DOHH2 (cell line): ENCODE results near the gene PCNX2.

ENCODE experiments used
- H3F3A ChIP-seq: fragments of 200-600 bp; sonication (generic), shearing (Covaris generic); 2 replicates; pipeline ENCODE4 v1.6.0; 2016; ENCODE audit warnings: antibody characterized with exemption, mild to moderate bottlenecking; ENCODE audit not compliant: control insufficient read depth, insufficient read depth
- H3K27ac ChIP-seq: fragments of 200-600 bp; sonication (generic); 2 replicates; pipeline ENCODE4 v1.5.1; 2014; ENCODE audit warnings: low read depth, mild to moderate bottlenecking, low read length, moderate library complexity
- H3K27me3 ChIP-seq: fragments of 200-600 bp; sonication (generic); 2 replicates; pipeline ENCODE4 v1.6.1; 2014; ENCODE audit warnings: mild to moderate bottlenecking, low read length, mixed read lengths; ENCODE audit not compliant: control insufficient read depth
- H3K36me3 ChIP-seq: fragments of 200-600 bp; sonication (generic); 2 replicates; pipeline ENCODE4 v1.6.1; 2014; ENCODE audit warnings: mild to moderate bottlenecking, low read length, moderate library complexity, mixed read lengths; ENCODE audit not compliant: control insufficient read depth
- H3K4me1 ChIP-seq: fragments of 200-600 bp; sonication (generic); 2 replicates; pipeline ENCODE4 v1.6.1; 2014; ENCODE audit warnings: mild to moderate bottlenecking, low read length, mixed read lengths; ENCODE audit not compliant: control insufficient read depth
- H3K4me2 ChIP-seq: fragments of 200-600 bp; sonication (generic); 2 replicates; pipeline ENCODE4 v1.6.0; 2014; ENCODE audit warnings: mild to moderate bottlenecking, low read length, moderate library complexity
- H3K4me3 ChIP-seq: fragments of 200-600 bp; sonication (generic); 2 replicates; pipeline ENCODE4 v1.5.1; 2014; ENCODE audit warnings: mild to moderate bottlenecking, low read length, mixed read lengths
- H3K79me2 ChIP-seq: fragments of 200-600 bp; sonication (generic); 2 replicates; pipeline ENCODE4 v1.6.1; 2014; ENCODE audit warnings: mild to moderate bottlenecking, low read length, mixed read lengths; ENCODE audit not compliant: control insufficient read depth
- H3K9me2 ChIP-seq: fragments of 200-600 bp; sonication (generic); replicated peaks from 2 replicates; pipeline ENCODE4 v1.6.1; 2014; ENCODE audit warnings: mild to moderate bottlenecking, low read length, mixed read lengths; ENCODE audit not compliant: control insufficient read depth
- H3K9me3 ChIP-seq: fragments of 200-600 bp; sonication (generic); 2 replicates; pipeline ENCODE4 v1.6.1; 2014; ENCODE audit warnings: antibody characterized with exemption, low read length, mixed read lengths; ENCODE audit not compliant: control insufficient read depth, insufficient read depth
- H4K20me1 ChIP-seq: fragments of 200-600 bp; sonication (generic); 2 replicates; pipeline ENCODE4 v1.6.0; 2014; ENCODE audit warnings: low read depth, mild to moderate bottlenecking, antibody characterized with exemption, low read length, moderate library complexity; ENCODE audit not compliant: control insufficient read depth, insufficient read depth
- CTCF ChIP-seq: fragments of 200-600 bp; sonication (generic); IDR thresholded peaks from one replicate; pipeline ENCODE4 v1.5.1; 2014; ENCODE audit warnings: antibody characterized with exemption, mild to moderate bottlenecking, low read depth, low read length; ENCODE audit not compliant: poor library complexity, severe bottlenecking
- EZH2phosphoT487 ChIP-seq: fragments of 200-600 bp; sonication (generic); IDR thresholded peaks from 2 replicates; pipeline ENCODE4 v1.6.1; 2017; ENCODE audit warnings: borderline replicate concordance, mild to moderate bottlenecking, antibody characterized with exemption, low read length, moderate library complexity, mixed read lengths

The PCNX2 gene

DNA sequence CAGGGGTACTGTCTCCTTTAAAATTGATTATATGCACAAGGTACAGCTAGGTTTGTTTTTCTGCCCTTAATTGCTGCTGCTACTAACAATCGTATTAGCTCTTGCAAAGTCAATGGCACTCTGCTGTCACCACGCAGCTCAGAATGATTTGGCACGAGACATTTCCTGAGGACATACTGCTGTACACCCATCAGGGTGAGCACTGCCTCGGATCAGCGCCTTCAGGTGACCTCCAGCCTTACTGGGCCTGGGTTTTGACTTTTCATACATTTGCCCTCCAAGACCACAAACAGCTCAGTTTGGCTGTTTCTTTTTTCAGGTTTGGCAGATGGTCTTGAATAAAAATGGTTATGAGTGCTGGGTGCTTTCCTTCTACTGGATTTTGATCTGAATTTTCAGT is 234.3 kb downstream of the PCNX2 start:
- Histone ChIP-seq H3K79me2 (no peaks in the 10 kb centered on the region), H3K9me3 (peaks cover 10% of the 10 kb centered on the region; the same call in 1 of the 2 replicates), H3F3A (no peaks in the 10 kb centered on the region), H3K9me2 (no peaks in the 10 kb centered on the region), H3K36me3 (no peaks in the 10 kb centered on the region), H3K4me1 (no peaks in the 10 kb centered on the region), H3K27ac (no peak overlapping the region), H3K27me3 (no peaks in the 10 kb centered on the region), H3K4me3 (no peak overlapping the region), H3K4me2 (no peak overlapping the region), H4K20me1 (no peaks in the 10 kb centered on the region)
- TF ChIP-seq CTCF (no peak), EZH2phosphoT487 (no peak)

- no peaks in the 10 kb centered on the region for H3K79me2 ChIP-seq
- peaks cover 3% of the 10 kb centered on the region; the same call in 1 of the 2 replicates for H3K9me3 ChIP-seq
- no peaks in the 10 kb centered on the region for H3K9me2 ChIP-seq
- H4K20me1 ChIP-seq, result no peaks in the 10 kb centered on the region
- no peaks in the 10 kb centered on the region for H3K4me1 ChIP-seq
- H3K4me2 ChIP-seq, result no peak overlapping the region
- TF ChIP-seq CTCF, result no peak
- no peak for TF ChIP-seq EZH2phosphoT487
- H3K36me3 ChIP-seq, result no peaks in the 10 kb centered on the region
- H3K27me3 ChIP-seq, result no peaks in the 10 kb centered on the region
- H3K27ac ChIP-seq, result no peak overlapping the region
- H3F3A ChIP-seq, result no peaks in the 10 kb centered on the region
- H3K4me3 ChIP-seq, result no peak overlapping the region
These were observed 235.0 kb downstream of the PCNX2 start for GRCh38 chr1:233060461-233060994.

DNA sequence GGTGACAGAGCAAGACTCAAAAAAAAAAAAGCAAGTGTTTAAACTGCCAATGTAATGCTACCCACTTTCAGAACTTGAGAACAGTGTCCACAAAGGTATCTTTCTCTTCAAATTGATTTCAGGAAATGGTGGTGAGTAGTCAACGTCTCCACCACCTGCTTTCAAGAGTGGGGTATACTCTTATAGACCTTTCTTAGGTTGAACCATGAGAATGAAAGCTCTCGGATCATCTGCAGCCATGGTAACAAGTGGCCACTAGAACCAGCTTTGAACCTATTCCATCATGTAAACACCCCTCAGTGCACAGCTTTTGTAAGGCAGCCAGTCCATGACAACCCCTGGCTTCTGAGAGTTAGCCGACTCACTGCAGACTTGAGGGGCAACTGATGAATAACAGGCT is 237.7 kb downstream of the PCNX2 start:
- Histone ChIP-seq H3K27ac (no peak overlapping the region), H3K4me3 (no peak overlapping the region), H3K27me3 (no peaks in the 10 kb centered on the region), H3F3A (no peaks in the 10 kb centered on the region), H3K36me3 (no peaks in the 10 kb centered on the region), H4K20me1 (no peaks in the 10 kb centered on the region), H3K9me3 (no peaks in the 10 kb centered on the region), H3K79me2 (no peaks in the 10 kb centered on the region), H3K4me2 (no peak overlapping the region), H3K9me2 (no peaks in the 10 kb centered on the region), H3K4me1 (no peaks in the 10 kb centered on the region)
- TF ChIP-seq EZH2phosphoT487 (no peak), CTCF (no peak)
